Stimulated activated naive B cell treated with anti-CD40 and anti-IgM and Interleukin-4, amounts not matched to agents 10 μg/mL and 1 μg/mL and 100 μg/mL, for 72 hours (primary cell): ENCODE results near the gene KLHL15.

ENCODE experiments used
- ATAC-seq, 2 donors: fragments of 150-1000 bp; cut with Tn5 transposase; replicated peaks; 2 replicates each; pipeline ENCODE4 v1.10.0; 2021; ENCODE audit warnings: moderate library complexity in 1 of 2
- DNase-seq: peaks from one replicate; pipeline ENCODE4 v3.0.0; 2021
- H3K27ac Mint-ChIP-seq: one replicate; pipeline ENCODE4 v1.8.0; 2022; ENCODE audit warnings: mild to moderate bottlenecking, mixed read lengths
- H3K27me3 Mint-ChIP-seq, 2 donors: one replicate each; pipeline ENCODE4 v1.8.0; 2022; ENCODE audit warnings: mixed read lengths in 2 of 2
- H3K36me3 Mint-ChIP-seq, 2 donors: one replicate each; pipeline ENCODE4 v1.8.0; 2022; ENCODE audit warnings: mixed read lengths in 2 of 2, mild to moderate bottlenecking in 1 of 2
- H3K4me1 Mint-ChIP-seq, 2 donors: one replicate each; pipeline ENCODE4 v1.8.0; 2022; ENCODE audit warnings: mixed read lengths in 2 of 2, mild to moderate bottlenecking in 1 of 2
- H3K4me3 Mint-ChIP-seq, 2 donors: one replicate each; pipeline ENCODE4 v1.8.0; 2022; ENCODE audit warnings: mild to moderate bottlenecking in 2 of 2, mixed read lengths in 2 of 2, moderate library complexity in 1 of 2
- H3K9me3 Mint-ChIP-seq, 2 donors: one replicate each; pipeline ENCODE4 v1.8.0; 2022; ENCODE audit warnings: mixed read lengths in 2 of 2, mild to moderate bottlenecking in 1 of 2

KLHL15 gene

GRCh38 chrX:24024819-24025740, 1.9 kb downstream of the KLHL15 start:
- H3K4me3 Mint-ChIP-seq = peak overlapping the region; percentile 81
- ATAC-seq = peak; percentile 93 to 94
- H3K4me1 Mint-ChIP-seq = peaks cover 3 to 15% of the 10 kb centered on the region in 2 donors
- H3K36me3 Mint-ChIP-seq = peaks cover 0 to 4% of the 10 kb centered on the region in 2 donors
- H3K9me3 Mint-ChIP-seq = no peaks in the 10 kb centered on the region
- DNase-seq = peak; percentile 79
- H3K27ac Mint-ChIP-seq = peak overlapping the region; percentile 80
- H3K27me3 Mint-ChIP-seq = peaks cover 0 to 9% of the 10 kb centered on the region in 2 donors

GRCh38 chrX:24023972-24024669, 2.9 kb downstream of the KLHL15 start:
- Mint-ChIP-seq H3K27me3 (peaks cover 0 to 4% of the 10 kb centered on the region in 2 donors), H3K9me3 (no peaks in the 10 kb centered on the region), H3K27ac (peak overlapping the region; percentile 80), H3K4me1 (peaks cover 6 to 22% of the 10 kb centered on the region in 2 donors), H3K36me3 (peaks cover 0 to 4% of the 10 kb centered on the region in 2 donors), H3K4me3 (peak overlapping the region; percentile 75 to 81)
- ATAC-seq (peak in 1 of 2 donors; percentile 1), DNase-seq (no peak)

- H3K27ac Mint-ChIP-seq = no peak overlapping the region
These were observed 3.4 kb downstream of the KLHL15 start for GRCh38 chrX:24023544-24023943.

GRCh38 chrX:24020306-24020876, 6.6 kb downstream of the KLHL15 start:
- Mint-ChIP-seq H3K4me1 (peaks cover 6 to 22% of the 10 kb centered on the region in 2 donors), H3K27ac (no peak overlapping the region), H3K4me3 (no peak overlapping the region), H3K27me3 (no peaks in the 10 kb centered on the region), H3K36me3 (peaks cover 0 to 4% of the 10 kb centered on the region in 2 donors), H3K9me3 (no peaks in the 10 kb centered on the region)
- DNase-seq (no peak), ATAC-seq (no peak)

More at GRCh38 chrX:24023544-24023943, 3.4 kb downstream of the KLHL15 start:
- Mint-ChIP-seq H3K4me3 (peak overlapping the region; percentile 74 to 75), H3K4me1 (peaks cover 6 to 22% of the 10 kb centered on the region in 2 donors), H3K36me3 (peaks cover 0 to 4% of the 10 kb centered on the region in 2 donors), H3K9me3 (no peaks in the 10 kb centered on the region), H3K27me3 (peaks cover 0 to 4% of the 10 kb centered on the region in 2 donors)
- DNase-seq = no peak
- no peak for ATAC-seq

- Mint-ChIP-seq H3K36me3 (peaks cover 0 to 4% of the 10 kb centered on the region in 2 donors), H3K4me1 (peaks cover 9 to 28% of the 10 kb centered on the region in 2 donors), H3K27me3 (peaks cover 0 to 3% of the 10 kb centered on the region in 2 donors), H3K27ac (no peak overlapping the region), H3K4me3 (no peak overlapping the region), H3K9me3 (no peaks in the 10 kb centered on the region)
- ATAC-seq (no peak), DNase-seq (no peak)
These were observed 7.5 kb downstream of the KLHL15 start for GRCh38 chrX:24019448-24019847.

- Mint-ChIP-seq H3K4me3 (no peak overlapping the region), H3K36me3 (peaks cover 0 to 4% of the 10 kb centered on the region in 2 donors), H3K27ac (no peak overlapping the region), H3K27me3 (peaks cover 0 to 6% of the 10 kb centered on the region in 2 donors), H3K4me1 (peaks cover 9 to 32% of the 10 kb centered on the region in 2 donors), H3K9me3 (no peaks in the 10 kb centered on the region)
- ATAC-seq = no peak
- no peak for DNase-seq
These were observed 8.2 kb downstream of the KLHL15 start for GRCh38 chrX:24018809-24019208.

GRCh38 chrX:24017674-24018073, 9.3 kb downstream of the KLHL15 start:
- Mint-ChIP-seq H3K9me3 (no peaks in the 10 kb centered on the region), H3K27me3 (peaks cover 0 to 6% of the 10 kb centered on the region in 2 donors), H3K4me1 (peaks cover 9 to 32% of the 10 kb centered on the region in 2 donors), H3K4me3 (no peak overlapping the region), H3K36me3 (peaks cover 0 to 4% of the 10 kb centered on the region in 2 donors), H3K27ac (no peak overlapping the region)
- DNase-seq (no peak), ATAC-seq (no peak)

GRCh38 chrX:24014388-24015018, 12.5 kb downstream of the KLHL15 start:
- DNase-seq (peak; percentile 6), ATAC-seq (peak; percentile 87 to 95)
- Mint-ChIP-seq H3K36me3 (peaks cover 9% of the 10 kb centered on the region in 2 donors), H3K27ac (peak overlapping the region; percentile 73), H3K4me1 (peaks cover 9 to 22% of the 10 kb centered on the region in 2 donors), H3K27me3 (peaks cover 0 to 16% of the 10 kb centered on the region in 2 donors), H3K4me3 (peak overlapping the region; percentile 57 to 77), H3K9me3 (peaks cover 2 to 4% of the 10 kb centered on the region in 2 donors)

GRCh38 chrX:24012266-24012665, 14.7 kb downstream of the KLHL15 start:
- DNase-seq (no peak), ATAC-seq (no peak)
- H3K4me1 Mint-ChIP-seq = peaks cover 11 to 29% of the 10 kb centered on the region in 2 donors
- no peak overlapping the region for H3K27ac Mint-ChIP-seq
- H3K27me3 Mint-ChIP-seq = peaks cover 0 to 23% of the 10 kb centered on the region in 2 donors
- peaks cover 9 to 12% of the 10 kb centered on the region in 2 donors for H3K36me3 Mint-ChIP-seq
- peaks cover 2 to 4% of the 10 kb centered on the region in 2 donors for H3K9me3 Mint-ChIP-seq
- H3K4me3 Mint-ChIP-seq = no peak overlapping the region

GRCh38 chrX:24005867-24006266, 21.1 kb downstream of the KLHL15 start:
- no peak overlapping the region for H3K4me3 Mint-ChIP-seq

GRCh38 chrX:24005028-24005427, 22.0 kb downstream of the KLHL15 start:
- Mint-ChIP-seq H3K4me3 (peak overlapping the region in 1 of 2 donors; percentile 47), H3K36me3 (peaks cover 2 to 10% of the 10 kb centered on the region in 2 donors), H3K9me3 (peaks cover 1 to 2% of the 10 kb centered on the region in 2 donors), H3K27ac (no peak overlapping the region), H3K4me1 (peaks cover 6 to 23% of the 10 kb centered on the region in 2 donors), H3K27me3 (peaks cover 0 to 10% of the 10 kb centered on the region in 2 donors)
- DNase-seq = no peak
- peak; percentile 52 to 60 for ATAC-seq

More at GRCh38 chrX:24005867-24006266, 21.1 kb downstream of the KLHL15 start:
- peaks cover 2 to 4% of the 10 kb centered on the region in 2 donors for H3K9me3 Mint-ChIP-seq
- DNase-seq = no peak
- H3K36me3 Mint-ChIP-seq = peaks cover 5 to 16% of the 10 kb centered on the region in 2 donors
- no peak for ATAC-seq
- peaks cover 0 to 13% of the 10 kb centered on the region in 2 donors for H3K27me3 Mint-ChIP-seq
- no peak overlapping the region for H3K27ac Mint-ChIP-seq
- H3K4me1 Mint-ChIP-seq = peaks cover 8 to 31% of the 10 kb centered on the region in 2 donors

GRCh38 chrX:24002792-24003191, 24.2 kb downstream of the KLHL15 start:
- H3K9me3 Mint-ChIP-seq = no peaks in the 10 kb centered on the region
- no peak overlapping the region for H3K4me3 Mint-ChIP-seq
- DNase-seq (no peak), ATAC-seq (no peak)
- H3K27me3 Mint-ChIP-seq = no peaks in the 10 kb centered on the region
- H3K36me3 Mint-ChIP-seq = peaks cover 0 to 6% of the 10 kb centered on the region in 2 donors
- H3K27ac Mint-ChIP-seq = no peak overlapping the region
- H3K4me1 Mint-ChIP-seq = peaks cover 3 to 12% of the 10 kb centered on the region in 2 donors

- DNase-seq = no peak
- ATAC-seq = peak in 1 of 2 donors; percentile 47
- H3K27me3 Mint-ChIP-seq = no peaks in the 10 kb centered on the region
- H3K27ac Mint-ChIP-seq = no peak overlapping the region
- no peak overlapping the region for H3K4me3 Mint-ChIP-seq
- peaks cover 3 to 12% of the 10 kb centered on the region in 2 donors for H3K4me1 Mint-ChIP-seq
- peaks cover 0 to 6% of the 10 kb centered on the region in 2 donors for H3K36me3 Mint-ChIP-seq
- H3K9me3 Mint-ChIP-seq = no peaks in the 10 kb centered on the region
These were observed 24.8 kb downstream of the KLHL15 start for GRCh38 chrX:24002167-24002566.
